Right lobe of liver (tissue), 4 donors: Measurements from ENCODE around the gene DCTN5.

Experiments used
- POLR2A ChIP-seq: fragments of 450-650 bp; IDR thresholded peaks from one replicate; pipeline ENCODE4 v1.6.1; 2017; ENCODE audit warnings: antibody characterized with exemption, mild to moderate bottlenecking
- TF ChIP-seq, protein P1 (sequence below), 4 donors: fragments of 200-600 bp in 3 of 4; fragments of 450-650 bp in 1 of 4; IDR thresholded peaks; one replicate each; pipeline versions ENCODE4 v1.5.1 to v1.8.0; 2016 to 2022; ENCODE audit warnings: antibody characterized with exemption in 4 of 4, mild to moderate bottlenecking in 2 of 4
- donor health status: DM: no; HTN: no; CAD: no.
- donor health status: DM: no; HTN: no; CAD: no.
- donor health status: DM: no; HTN: yes; CAD: no.

GRCh38 chr16:23716484-23716883 is 75.2 kb downstream of the DCTN5 start:
- TF ChIP-seq POLR2A = no peak
- TF ChIP-seq, protein P1, sequence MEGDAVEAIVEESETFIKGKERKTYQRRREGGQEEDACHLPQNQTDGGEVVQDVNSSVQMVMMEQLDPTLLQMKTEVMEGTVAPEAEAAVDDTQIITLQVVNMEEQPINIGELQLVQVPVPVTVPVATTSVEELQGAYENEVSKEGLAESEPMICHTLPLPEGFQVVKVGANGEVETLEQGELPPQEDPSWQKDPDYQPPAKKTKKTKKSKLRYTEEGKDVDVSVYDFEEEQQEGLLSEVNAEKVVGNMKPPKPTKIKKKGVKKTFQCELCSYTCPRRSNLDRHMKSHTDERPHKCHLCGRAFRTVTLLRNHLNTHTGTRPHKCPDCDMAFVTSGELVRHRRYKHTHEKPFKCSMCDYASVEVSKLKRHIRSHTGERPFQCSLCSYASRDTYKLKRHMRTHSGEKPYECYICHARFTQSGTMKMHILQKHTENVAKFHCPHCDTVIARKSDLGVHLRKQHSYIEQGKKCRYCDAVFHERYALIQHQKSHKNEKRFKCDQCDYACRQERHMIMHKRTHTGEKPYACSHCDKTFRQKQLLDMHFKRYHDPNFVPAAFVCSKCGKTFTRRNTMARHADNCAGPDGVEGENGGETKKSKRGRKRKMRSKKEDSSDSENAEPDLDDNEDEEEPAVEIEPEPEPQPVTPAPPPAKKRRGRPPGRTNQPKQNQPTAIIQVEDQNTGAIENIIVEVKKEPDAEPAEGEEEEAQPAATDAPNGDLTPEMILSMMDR (IDR thresholded peaks at IDR 0.05) = no peak
